Vagina (tissue), 2 donors: Measurements from ENCODE around the gene TTC33. TPM values are rescaled to one million over a fixed set of nuclear protein-coding genes. Genes with fewer than 3 reads are reported as not detected.
"Not testable (repeated sequence)": the region's sequence is repeated elsewhere in the genome, so short reads cannot be mapped to it uniquely, and the experiment has no call there.

Source experiments
- DNase-seq, 2 donors: peaks; one replicate each; pipeline ENCODE4 v3.0.0-alpha.2; 2017; ENCODE audit errors: extremely low spot score in 2 of 2
- H3K27ac ChIP-seq: fragments of 200-600 bp; sonication (generic); one replicate; pipeline ENCODE4 v1.5.1; 2019
- H3K27me3 ChIP-seq: fragments of 200-600 bp; sonication (generic); one replicate; pipeline ENCODE4 v1.5.1; 2019
- H3K36me3 ChIP-seq, 2 donors: fragments of 200-600 bp; sonication (generic); one replicate each; pipeline ENCODE4 v1.5.1; 2017 to 2019
- H3K4me1 ChIP-seq: fragments of 200-600 bp; sonication (generic); one replicate; pipeline ENCODE4 v1.5.1; 2019
- H3K4me3 ChIP-seq, 2 donors: fragments of 200-600 bp; sonication (generic); 1 replicate in 1 of 2; 2 replicates in 1 of 2; pipeline ENCODE4 v1.5.1; 2016 to 2019
- H3K9me3 ChIP-seq: fragments of 200-600 bp; sonication (generic); one replicate; pipeline ENCODE4 v1.5.1; 2019
- CTCF ChIP-seq, 3 experiments: fragments of 450-650 bp in 2 of 3; fragments of 200-600 bp in 1 of 3; sonication (generic) in 1 of 3; IDR thresholded peaks; one replicate each; pipeline ENCODE4 v1.5.1; 2017 to 2019; ENCODE audit warnings: antibody characterized with exemption in 3 of 3, mild to moderate bottlenecking in 2 of 3, moderate library complexity in 2 of 3
- POLR2A ChIP-seq, 2 donors: fragments of 450-650 bp; IDR thresholded peaks; one replicate each; pipeline ENCODE4 v1.6.1; 2017; ENCODE audit warnings: antibody characterized with exemption in 2 of 2, mild to moderate bottlenecking in 2 of 2, moderate library complexity in 2 of 2
- POLR2AphosphoS5 ChIP-seq, 2 donors: sonication (generic); formaldehyde crosslinking; IDR thresholded peaks; one replicate each; pipeline ENCODE4 v1.9.0; 2017; ENCODE audit warnings: antibody characterized with exemption in 2 of 2, mild to moderate bottlenecking in 2 of 2, low read depth in 1 of 2; ENCODE audit not compliant: insufficient read depth in 1 of 2
- intact Hi-C: fragments of 100-400 bp; cut with DNase I; formaldehyde crosslinking; loops from one replicate; pipeline ENCODE4 v1.15.1; 2023
- total RNA-seq: library from RNA; depleted of rRNA; stranded (reverse); fragments of >200 nt; gene quantifications from one replicate; pipeline ENCODE4 v1.2.3, GENCODE V29; 2016

Gene TTC33
- total RNA-seq, 1 donor from 2014 or later = 12.8 TPM

GRCh38 chr5:40717281-40717680 lies 38.5 kb downstream of the TTC33 start:
- H3K27ac ChIP-seq = no peak overlapping the region
- no peaks in the 10 kb centered on the region for H3K9me3 ChIP-seq
- H3K4me3 ChIP-seq = no peak overlapping the region
- intact Hi-C loops = no loop called here
- no peaks in the 10 kb centered on the region for H3K4me1 ChIP-seq
- DNase-seq = no peak
- no peaks in the 10 kb centered on the region for H3K27me3 ChIP-seq
- peaks cover 0 to 11% of the 10 kb centered on the region in 2 donors for H3K36me3 ChIP-seq
- TF ChIP-seq CTCF (IDR thresholded peaks at IDR 0.05) (no peak), POLR2AphosphoS5 (IDR thresholded peaks at IDR 0.05; ENCODE audit: insufficient read depth in 1 of 2, low read depth in 1 of 2) (no peak), POLR2A (IDR thresholded peaks at IDR 0.05) (no peak)

GRCh38 chr5:40716590-40716989 lies 39.2 kb downstream of the TTC33 start:
- H3K4me1 ChIP-seq = no peaks in the 10 kb centered on the region
- TF ChIP-seq POLR2A (IDR thresholded peaks at IDR 0.05) = no peak
- TF ChIP-seq CTCF (IDR thresholded peaks at IDR 0.05) = no peak
- no peak for TF ChIP-seq POLR2AphosphoS5 (IDR thresholded peaks at IDR 0.05; ENCODE audit: insufficient read depth in 1 of 2, low read depth in 1 of 2)
- H3K4me3 ChIP-seq = no peak overlapping the region
- H3K36me3 ChIP-seq = peaks cover 0 to 5% of the 10 kb centered on the region in 2 donors
- no peaks in the 10 kb centered on the region for H3K27me3 ChIP-seq
- H3K9me3 ChIP-seq = no peaks in the 10 kb centered on the region
- H3K27ac ChIP-seq = no peak overlapping the region
- no peak for DNase-seq
- intact Hi-C loops = no loop called here

GRCh38 chr5:40716000-40716399 lies 39.8 kb downstream of the TTC33 start:
- no peaks in the 10 kb centered on the region for H3K9me3 ChIP-seq
- no peak overlapping the region for H3K27ac ChIP-seq
- no peak for TF ChIP-seq POLR2AphosphoS5 (IDR thresholded peaks at IDR 0.05; ENCODE audit: insufficient read depth in 1 of 2, low read depth in 1 of 2)
- no peak for TF ChIP-seq POLR2A (IDR thresholded peaks at IDR 0.05)
- TF ChIP-seq CTCF (IDR thresholded peaks at IDR 0.05) = no peak
- intact Hi-C loops = no loop called here
- no peaks in the 10 kb centered on the region for H3K27me3 ChIP-seq
- no peak overlapping the region for H3K4me3 ChIP-seq
- H3K4me1 ChIP-seq = no peaks in the 10 kb centered on the region
- DNase-seq = no peak
- no peaks in the 10 kb centered on the region for H3K36me3 ChIP-seq

- H3K9me3 ChIP-seq = no peaks in the 10 kb centered on the region
- H3K27ac ChIP-seq = no peak overlapping the region
- no peaks in the 10 kb centered on the region for H3K36me3 ChIP-seq
- H3K4me3 ChIP-seq = no peak overlapping the region
- H3K27me3 ChIP-seq = no peaks in the 10 kb centered on the region
- H3K4me1 ChIP-seq = no peaks in the 10 kb centered on the region
- intact Hi-C loops = no loop called here
- no peak for TF ChIP-seq POLR2A (IDR thresholded peaks at IDR 0.05)
- TF ChIP-seq POLR2AphosphoS5 (IDR thresholded peaks at IDR 0.05; ENCODE audit: insufficient read depth in 1 of 2, low read depth in 1 of 2) = no peak
- TF ChIP-seq CTCF (IDR thresholded peaks at IDR 0.05) = no peak
- DNase-seq = no peak
Measured at GRCh38 chr5:40714001-40714400, 41.8 kb downstream of the TTC33 start.

- H3K27ac ChIP-seq, DNase-seq, intact Hi-C loops, H3K4me1 ChIP-seq, H3K27me3 ChIP-seq, H3K9me3 ChIP-seq, H3K36me3 ChIP-seq, H3K4me3 ChIP-seq: not testable (repeated sequence)
Measured at GRCh38 chr5:40710575-40710974, 45.2 kb downstream of the TTC33 start.

GRCh38 chr5:40705484-40705883 lies 50.3 kb downstream of the TTC33 start:
- H3K36me3 ChIP-seq, H3K27me3 ChIP-seq, DNase-seq, H3K4me1 ChIP-seq, H3K4me3 ChIP-seq, intact Hi-C loops, H3K9me3 ChIP-seq, H3K27ac ChIP-seq: not testable (repeated sequence)

GRCh38 chr5:40702027-40702426 lies 53.7 kb downstream of the TTC33 start:
- H3K4me3 ChIP-seq, H3K36me3 ChIP-seq, H3K4me1 ChIP-seq, DNase-seq, H3K27me3 ChIP-seq, intact Hi-C loops, H3K9me3 ChIP-seq, H3K27ac ChIP-seq: not testable (repeated sequence)
